GM12872 (cell line): ENCODE measurements around the gene TRIO.

Experiments used
- TF ChIP-seq, protein P1 (sequence below): IDR thresholded peaks from 3 replicates; pipeline ENCODE4 v1.5.1; 2011; ENCODE audit warnings: low read depth, mild to moderate bottlenecking, low read length, moderate library complexity; ENCODE audit not compliant: insufficient read depth

Gene TRIO

GRCh38 chr5:14410394-14411201 lies 267.5 kb downstream of the TRIO start:
- TF ChIP-seq, protein P1, sequence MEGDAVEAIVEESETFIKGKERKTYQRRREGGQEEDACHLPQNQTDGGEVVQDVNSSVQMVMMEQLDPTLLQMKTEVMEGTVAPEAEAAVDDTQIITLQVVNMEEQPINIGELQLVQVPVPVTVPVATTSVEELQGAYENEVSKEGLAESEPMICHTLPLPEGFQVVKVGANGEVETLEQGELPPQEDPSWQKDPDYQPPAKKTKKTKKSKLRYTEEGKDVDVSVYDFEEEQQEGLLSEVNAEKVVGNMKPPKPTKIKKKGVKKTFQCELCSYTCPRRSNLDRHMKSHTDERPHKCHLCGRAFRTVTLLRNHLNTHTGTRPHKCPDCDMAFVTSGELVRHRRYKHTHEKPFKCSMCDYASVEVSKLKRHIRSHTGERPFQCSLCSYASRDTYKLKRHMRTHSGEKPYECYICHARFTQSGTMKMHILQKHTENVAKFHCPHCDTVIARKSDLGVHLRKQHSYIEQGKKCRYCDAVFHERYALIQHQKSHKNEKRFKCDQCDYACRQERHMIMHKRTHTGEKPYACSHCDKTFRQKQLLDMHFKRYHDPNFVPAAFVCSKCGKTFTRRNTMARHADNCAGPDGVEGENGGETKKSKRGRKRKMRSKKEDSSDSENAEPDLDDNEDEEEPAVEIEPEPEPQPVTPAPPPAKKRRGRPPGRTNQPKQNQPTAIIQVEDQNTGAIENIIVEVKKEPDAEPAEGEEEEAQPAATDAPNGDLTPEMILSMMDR: no peak

DNA sequence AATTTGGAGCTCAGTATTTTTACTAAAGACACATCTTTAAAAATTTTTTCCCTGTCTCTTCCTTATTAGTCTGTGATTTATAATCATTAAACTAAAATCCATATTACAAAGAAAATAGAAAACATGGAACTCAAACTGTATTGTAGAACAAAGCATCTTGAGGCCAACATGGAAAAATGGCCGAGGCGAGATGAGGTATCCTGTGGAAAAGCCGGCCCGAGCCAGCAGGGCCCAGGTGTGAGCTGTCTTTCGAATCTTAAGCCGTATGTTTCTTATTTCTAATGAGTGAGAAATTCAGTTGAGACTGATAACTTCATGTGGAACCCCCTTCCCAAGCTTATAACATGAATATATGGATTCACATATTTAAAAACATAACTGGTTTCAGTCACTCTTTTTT lies 268.1 kb downstream of the TRIO start:
- TF ChIP-seq, protein P1: no peak

GRCh38 chr5:14413331-14413750 lies 270.2 kb downstream of the TRIO start:
- TF ChIP-seq, protein P1: no peak

DNA sequence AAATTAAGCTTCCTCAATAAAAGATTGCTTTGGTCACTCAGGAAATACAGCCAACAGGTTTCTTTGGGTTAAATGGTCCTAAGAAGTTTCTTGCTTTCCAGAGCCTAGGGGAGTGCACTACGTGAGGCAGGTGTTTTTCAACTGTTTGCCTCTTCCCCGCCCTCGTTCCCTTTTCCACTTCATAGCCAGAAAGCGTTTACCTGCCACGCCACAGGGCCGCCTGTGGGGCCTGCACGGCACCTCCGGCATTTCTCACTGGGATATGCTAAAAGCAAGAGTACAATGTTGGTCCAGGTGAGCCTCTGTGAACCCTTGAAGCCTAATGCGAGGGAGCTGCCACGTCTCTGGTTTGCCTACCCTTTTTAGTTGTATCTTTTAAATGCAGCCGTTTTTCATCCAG lies 270.9 kb downstream of the TRIO start:
- TF ChIP-seq, protein P1: no peak

DNA sequence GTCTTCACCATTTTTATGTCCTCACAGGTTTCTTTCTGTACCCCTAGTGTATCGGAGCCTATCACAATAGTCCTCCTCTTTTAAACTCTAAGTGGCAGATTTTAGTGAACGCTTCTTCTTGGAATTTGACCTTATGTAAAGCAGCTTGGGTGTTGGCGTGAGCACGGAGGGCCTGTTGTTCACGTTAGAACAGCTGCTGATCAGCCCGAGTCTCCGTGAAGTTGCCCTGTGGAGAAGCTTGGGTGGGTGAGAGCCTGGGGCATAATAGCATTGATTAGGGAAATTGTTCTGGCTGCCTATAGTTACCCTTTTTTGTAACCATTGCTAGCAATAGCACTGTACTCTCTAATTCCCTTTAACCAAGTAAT lies 271.5 kb downstream of the TRIO start:
- TF ChIP-seq, protein P1: no peak

DNA sequence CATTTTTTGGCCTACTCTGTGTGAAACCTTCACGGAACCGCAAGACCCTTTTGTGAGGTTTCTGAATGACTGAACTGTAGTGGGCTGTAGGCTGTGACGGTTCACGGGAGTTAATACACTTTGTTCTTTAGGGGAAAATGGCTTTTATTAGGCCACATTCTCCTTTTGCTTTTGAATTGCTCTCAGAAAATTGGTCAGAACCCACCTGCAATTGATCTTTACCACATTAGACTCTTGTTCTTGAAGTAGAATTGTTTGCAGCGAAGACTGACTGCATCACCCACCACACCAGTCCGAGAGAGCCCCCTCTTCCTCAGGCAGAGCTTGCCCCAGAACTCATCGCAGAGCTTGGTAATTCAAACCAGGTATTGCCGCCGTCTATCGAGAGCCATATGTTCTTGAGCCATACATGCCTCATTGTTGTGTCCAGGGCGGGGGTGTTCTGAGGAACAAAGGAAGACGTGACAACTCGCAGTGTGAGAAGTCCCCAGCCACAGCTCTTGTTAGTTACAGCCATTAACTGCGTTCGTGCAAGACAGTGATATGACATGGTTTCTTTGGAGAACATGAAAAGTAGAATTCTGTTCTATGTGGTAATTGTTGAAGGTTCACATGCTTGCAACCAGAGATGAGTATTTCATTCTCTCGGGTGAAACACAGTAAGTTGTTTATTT lies 272.0 kb downstream of the TRIO start:
- TF ChIP-seq, protein P1: no peak

- TF ChIP-seq, protein P1: no peak
Observed at GRCh38 chr5:14415698-14416074, 272.5 kb downstream of the TRIO start.
